ENCODE measurements around the gene PRXL2C.

DNA sequence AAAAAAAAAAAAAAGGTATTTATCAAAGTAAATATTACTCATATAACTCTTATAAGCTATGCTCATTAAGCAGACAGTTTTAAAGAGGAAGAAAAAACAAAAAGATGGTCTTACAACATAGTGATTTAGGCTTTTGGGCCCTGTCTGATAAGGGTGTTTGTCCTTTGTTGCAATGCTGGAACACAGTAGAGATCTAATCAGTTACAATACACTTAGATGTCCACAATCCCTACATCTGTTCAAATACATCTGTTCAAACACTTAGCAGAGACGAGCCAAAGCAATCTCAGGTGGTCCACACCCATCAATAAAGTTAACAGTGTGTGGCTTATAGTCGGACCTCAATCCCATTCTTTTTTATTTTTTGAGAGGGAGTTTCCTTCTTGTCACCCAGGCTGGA lies 11.0 kb downstream of the PRXL2C start:
- TF ChIP-seq POLR2AphosphoS5 (IDR thresholded peaks at IDR 0.05; ENCODE audit: insufficient read depth in 1 of 2, low read depth in 1 of 2) = no peak
- TF ChIP-seq, protein P1, sequence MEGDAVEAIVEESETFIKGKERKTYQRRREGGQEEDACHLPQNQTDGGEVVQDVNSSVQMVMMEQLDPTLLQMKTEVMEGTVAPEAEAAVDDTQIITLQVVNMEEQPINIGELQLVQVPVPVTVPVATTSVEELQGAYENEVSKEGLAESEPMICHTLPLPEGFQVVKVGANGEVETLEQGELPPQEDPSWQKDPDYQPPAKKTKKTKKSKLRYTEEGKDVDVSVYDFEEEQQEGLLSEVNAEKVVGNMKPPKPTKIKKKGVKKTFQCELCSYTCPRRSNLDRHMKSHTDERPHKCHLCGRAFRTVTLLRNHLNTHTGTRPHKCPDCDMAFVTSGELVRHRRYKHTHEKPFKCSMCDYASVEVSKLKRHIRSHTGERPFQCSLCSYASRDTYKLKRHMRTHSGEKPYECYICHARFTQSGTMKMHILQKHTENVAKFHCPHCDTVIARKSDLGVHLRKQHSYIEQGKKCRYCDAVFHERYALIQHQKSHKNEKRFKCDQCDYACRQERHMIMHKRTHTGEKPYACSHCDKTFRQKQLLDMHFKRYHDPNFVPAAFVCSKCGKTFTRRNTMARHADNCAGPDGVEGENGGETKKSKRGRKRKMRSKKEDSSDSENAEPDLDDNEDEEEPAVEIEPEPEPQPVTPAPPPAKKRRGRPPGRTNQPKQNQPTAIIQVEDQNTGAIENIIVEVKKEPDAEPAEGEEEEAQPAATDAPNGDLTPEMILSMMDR (IDR thresholded peaks at IDR 0.05) = no peak

Measured in vagina (tissue), 2 donors.